Measurements from ENCODE around the gene MYO1C. TPM values are rescaled to one million over a fixed set of nuclear protein-coding genes. Genes with fewer than 3 reads are reported as not detected.
A peak's percentile ranks its signal among the peaks of the same experiment; 100 is the strongest.

The MYO1C gene
- total RNA-seq, 4 donors from 2014 or later: 89.1 to 276 (median 116) TPM

DNA sequence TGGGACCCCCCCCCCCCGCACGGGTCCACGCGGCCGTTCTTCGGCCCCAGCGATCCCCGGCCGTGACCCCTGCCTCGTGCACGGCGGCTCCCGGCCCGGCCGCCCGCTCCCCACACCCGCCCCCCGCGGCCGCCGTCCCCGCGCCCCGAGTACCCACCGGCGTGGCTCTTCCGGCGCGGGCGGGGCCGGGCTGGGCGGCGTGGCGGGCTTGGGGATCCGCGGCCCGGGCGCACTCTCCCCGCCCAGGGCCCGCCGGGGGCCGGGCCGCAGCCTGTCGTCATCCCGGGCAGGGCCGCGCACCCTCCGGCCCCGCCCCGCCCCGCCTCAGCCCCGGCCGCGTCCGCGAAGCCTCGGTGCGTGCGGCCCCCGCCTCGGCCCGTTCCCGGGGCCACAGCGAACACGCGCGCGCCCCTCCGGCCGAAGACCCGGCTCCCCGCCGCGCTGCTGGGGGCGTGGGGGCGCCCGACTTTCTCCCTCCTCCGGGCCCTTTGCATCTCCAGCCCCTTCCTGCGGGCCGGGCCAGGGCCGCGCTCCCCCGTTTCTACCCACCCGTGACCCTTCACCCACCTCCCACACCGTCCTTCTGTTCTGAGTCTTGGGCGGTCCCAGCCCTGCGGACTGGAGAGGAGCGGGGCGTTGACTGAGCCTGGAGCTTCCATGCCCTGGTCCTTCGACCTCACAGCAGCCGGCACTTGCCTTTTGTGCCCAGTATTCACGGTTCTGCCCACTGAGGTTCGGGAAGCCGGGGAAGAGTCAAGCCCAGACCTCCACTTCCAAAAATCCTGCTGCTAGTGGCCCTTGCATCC lies 840 bp downstream of the MYO1C start:
- Histone ChIP-seq H3K4me3 (peak overlapping the region; percentile 53 to 66), H3K27ac (peak overlapping the region; percentile 88 to 98), H3K36me3 (no peaks in the 10 kb centered on the region), H3K4me1 (peaks cover 0 to 41% of the 10 kb centered on the region in 2 donors), H3K27me3 (no peaks in the 10 kb centered on the region), H3K9me3 (no peaks in the 10 kb centered on the region)
- intact Hi-C loops (cut with DNase I; ENCODE audit: low total_unique reads): no loop called here
- DNase-seq: peak; percentile 63 to 77
- TF ChIP-seq, protein P1, sequence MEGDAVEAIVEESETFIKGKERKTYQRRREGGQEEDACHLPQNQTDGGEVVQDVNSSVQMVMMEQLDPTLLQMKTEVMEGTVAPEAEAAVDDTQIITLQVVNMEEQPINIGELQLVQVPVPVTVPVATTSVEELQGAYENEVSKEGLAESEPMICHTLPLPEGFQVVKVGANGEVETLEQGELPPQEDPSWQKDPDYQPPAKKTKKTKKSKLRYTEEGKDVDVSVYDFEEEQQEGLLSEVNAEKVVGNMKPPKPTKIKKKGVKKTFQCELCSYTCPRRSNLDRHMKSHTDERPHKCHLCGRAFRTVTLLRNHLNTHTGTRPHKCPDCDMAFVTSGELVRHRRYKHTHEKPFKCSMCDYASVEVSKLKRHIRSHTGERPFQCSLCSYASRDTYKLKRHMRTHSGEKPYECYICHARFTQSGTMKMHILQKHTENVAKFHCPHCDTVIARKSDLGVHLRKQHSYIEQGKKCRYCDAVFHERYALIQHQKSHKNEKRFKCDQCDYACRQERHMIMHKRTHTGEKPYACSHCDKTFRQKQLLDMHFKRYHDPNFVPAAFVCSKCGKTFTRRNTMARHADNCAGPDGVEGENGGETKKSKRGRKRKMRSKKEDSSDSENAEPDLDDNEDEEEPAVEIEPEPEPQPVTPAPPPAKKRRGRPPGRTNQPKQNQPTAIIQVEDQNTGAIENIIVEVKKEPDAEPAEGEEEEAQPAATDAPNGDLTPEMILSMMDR (IDR thresholded peaks at IDR 0.05): peak in 1 of 4 experiments; percentile 2
- peak in 1 of 2 donors; percentile 32 for TF ChIP-seq POLR2A (IDR thresholded peaks at IDR 0.05)

DNA sequence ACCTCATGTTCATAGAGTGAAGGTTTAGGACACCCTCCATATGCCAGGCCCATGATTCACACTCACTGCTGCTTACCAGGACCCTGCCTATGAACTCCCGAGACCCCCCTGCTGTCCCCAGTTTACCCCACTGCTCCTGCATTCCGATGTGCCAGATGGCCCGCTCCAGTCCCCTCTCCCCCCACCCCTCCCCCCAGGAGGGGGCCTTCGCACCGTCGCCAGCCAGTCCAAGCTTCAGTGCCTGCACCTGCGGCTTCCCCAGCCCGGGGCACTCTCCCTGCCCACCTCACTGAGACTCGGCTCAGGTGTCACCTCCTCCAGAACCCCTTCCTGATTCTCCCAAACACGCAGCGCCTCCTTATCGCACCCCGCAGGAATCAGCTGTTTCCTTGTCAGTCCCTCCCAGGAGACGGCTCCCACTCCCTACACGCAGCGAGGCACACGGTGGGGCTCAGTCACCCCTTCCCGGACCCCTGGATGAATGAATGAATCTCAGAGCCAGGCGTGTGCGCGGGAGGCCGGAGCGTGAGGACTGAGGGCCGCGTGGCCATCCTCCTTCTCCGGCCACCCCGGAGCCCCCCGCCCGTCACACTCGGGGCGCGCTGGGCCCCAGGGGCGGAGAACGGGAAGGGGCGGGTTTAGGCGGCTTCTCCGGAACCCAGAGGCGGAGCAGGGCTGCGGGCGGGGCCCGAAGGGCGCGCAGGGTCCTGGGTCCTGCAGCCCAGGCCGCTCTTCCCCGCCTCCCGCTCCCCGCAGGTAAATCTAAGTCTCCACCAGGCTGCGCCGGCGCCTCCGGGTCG lies 1.6 kb downstream of the MYO1C start:
- intact Hi-C loops (cut with DNase I; ENCODE audit: low total_unique reads): no loop called here
- Histone ChIP-seq H3K4me3 (peak overlapping the region; percentile 52 to 66), H3K27ac (peak overlapping the region; percentile 88 to 98), H3K27me3 (no peaks in the 10 kb centered on the region), H3K4me1 (peaks cover 0 to 41% of the 10 kb centered on the region in 2 donors), H3K9me3 (no peaks in the 10 kb centered on the region), H3K36me3 (no peaks in the 10 kb centered on the region)
- peak; percentile 26 to 39 for TF ChIP-seq POLR2A (IDR thresholded peaks at IDR 0.05)
- TF ChIP-seq, protein P1 (IDR thresholded peaks at IDR 0.05): no peak
- peak; percentile 60 to 71 for DNase-seq

DNA sequence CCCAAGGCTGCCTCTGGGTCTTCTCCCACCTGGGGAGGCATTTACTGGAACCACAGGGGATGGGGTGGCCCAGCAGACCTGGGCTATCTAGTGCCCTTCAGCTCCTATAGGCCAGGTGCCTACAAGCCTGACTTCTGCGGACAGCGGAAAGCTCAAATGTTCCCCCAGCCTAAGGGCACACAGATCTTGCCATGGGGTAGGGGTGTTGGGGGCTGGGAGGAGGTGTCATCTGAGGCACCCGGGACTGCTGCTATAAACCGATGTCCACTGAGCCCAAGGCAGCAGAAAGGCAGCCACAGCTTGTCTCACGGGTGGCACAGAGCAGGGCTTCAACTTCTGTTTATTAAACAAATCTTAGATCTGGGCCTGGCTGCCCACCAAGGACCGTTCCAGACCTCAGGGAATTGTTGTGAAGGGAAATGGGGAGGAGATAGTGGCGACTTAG lies 3.6 kb downstream of the MYO1C start:
- Histone ChIP-seq H3K4me3 (peak overlapping the region; percentile 47 to 67), H3K9me3 (no peaks in the 10 kb centered on the region), H3K36me3 (no peaks in the 10 kb centered on the region), H3K27ac (peak overlapping the region; percentile 98 to 99), H3K4me1 (peaks cover 0 to 42% of the 10 kb centered on the region in 2 donors), H3K27me3 (no peaks in the 10 kb centered on the region)
- TF ChIP-seq, protein P1 (IDR thresholded peaks at IDR 0.05): no peak
- TF ChIP-seq POLR2A (IDR thresholded peaks at IDR 0.05): no peak
- intact Hi-C loops (cut with DNase I; ENCODE audit: low total_unique reads): no loop called here
- DNase-seq: no peak

DNA sequence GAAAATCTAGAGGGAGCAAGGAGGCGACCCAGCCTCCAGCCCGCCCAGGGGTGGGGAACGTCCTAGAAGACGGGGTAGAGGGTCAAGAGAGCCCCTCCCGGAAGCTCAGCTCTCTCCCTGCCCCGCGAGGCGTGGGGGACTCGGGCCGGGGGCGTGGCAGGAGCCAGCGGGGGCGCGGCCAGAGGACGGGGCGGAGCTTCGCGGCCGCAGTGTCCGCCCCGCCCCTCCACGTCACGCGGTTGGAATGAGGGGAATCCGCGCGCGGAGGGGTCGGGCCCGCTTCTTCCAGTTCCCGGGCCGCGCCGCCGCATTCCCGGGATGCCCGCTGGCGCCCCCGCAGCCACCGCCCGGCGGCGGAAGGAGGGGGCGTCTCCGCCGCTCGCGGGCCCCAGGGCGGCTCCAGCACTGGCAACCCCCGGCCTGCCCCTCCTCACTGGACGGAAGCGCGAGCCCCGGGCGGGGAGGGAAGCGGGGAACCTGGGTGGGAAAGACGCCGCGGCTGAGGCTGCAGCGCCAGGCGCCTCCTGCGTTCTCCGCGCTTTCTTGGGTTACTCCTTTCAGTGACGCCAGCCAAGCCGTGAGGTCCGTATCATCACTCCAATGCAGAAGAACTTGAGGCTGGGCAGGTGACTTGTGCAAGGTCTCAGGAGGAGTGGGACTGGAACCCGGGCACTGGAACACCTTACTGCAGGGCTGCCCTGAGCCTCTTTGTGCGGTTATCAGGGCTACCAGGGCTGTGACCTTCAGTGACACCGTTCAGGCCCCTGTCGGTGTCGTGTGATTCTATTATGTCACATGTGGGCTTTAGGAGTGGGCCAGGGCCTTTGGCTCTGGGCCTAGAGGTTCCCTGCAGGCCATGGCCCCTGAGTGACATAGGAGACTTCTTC lies 4.3 kb downstream of the MYO1C start:
- Histone ChIP-seq H3K4me3 (peak overlapping the region; percentile 47 to 67), H3K36me3 (no peaks in the 10 kb centered on the region), H3K4me1 (peaks cover 0 to 39% of the 10 kb centered on the region in 2 donors), H3K27ac (peak overlapping the region; percentile 98 to 99), H3K9me3 (no peaks in the 10 kb centered on the region), H3K27me3 (no peaks in the 10 kb centered on the region)
- peak; percentile 87 to 93 for DNase-seq
- intact Hi-C loops (cut with DNase I; ENCODE audit: low total_unique reads): no loop called here
- TF ChIP-seq, protein P1 (IDR thresholded peaks at IDR 0.05): peak in 3 of 4 experiments; percentile 17 to 26 (median 18)
- TF ChIP-seq POLR2A (IDR thresholded peaks at IDR 0.05): peak; percentile 70 to 84
